ENCODE measurements around the gene USP8. TPM values are rescaled to one million over a fixed set of nuclear protein-coding genes. Genes with fewer than 3 reads are reported as not detected.
"Not testable (repeated sequence)": the region's sequence is repeated elsewhere in the genome, so short reads cannot be mapped to it uniquely, and the experiment has no call there.

USP8 gene
- total and polyA plus RNA-seq, 10 of the 15 experiments (the other 5 are each of a cell fraction or from before 2014, with no cell fraction given), result 25.2 to 51.7 (median 36.1) TPM

GRCh38 chr15:50378776-50379175 lies 45.4 kb upstream of the USP8 start:
- Histone ChIP-seq H3K4me2 (ENCODE audit: control insufficient read depth, insufficient read depth) (peak overlapping the region; percentile 88), H3K27ac (ENCODE audit: control insufficient read depth, insufficient read depth) (peak overlapping the region; percentile 78; the same call in 1 of the 2 replicates), H3K9me3 (replicated peaks; ENCODE audit: control insufficient read depth, insufficient read depth, low read length) (no peaks in the 10 kb centered on the region), H3K27me3 (replicated peaks in 1 of 2; ENCODE audit: control insufficient read depth in 2 of 2, insufficient read depth in 2 of 2, low read length in 1 of 2) (no peaks in the 10 kb centered on the region), H3K36me3 (ENCODE audit: control insufficient read depth in 2 of 2, insufficient read depth in 2 of 2, low read length in 1 of 2) (no peaks in the 10 kb centered on the region), H2AFZ (ENCODE audit: control insufficient read depth, low read depth, low read length) (no peak overlapping the region), H3K4me3 (no peak overlapping the region), H4K20me1 (ENCODE audit: control insufficient read depth, insufficient read depth) (no peaks in the 10 kb centered on the region), H3K79me2 (ENCODE audit: control insufficient read depth, insufficient read depth, low read length) (no peaks in the 10 kb centered on the region), H3K9ac (ENCODE audit: control insufficient read depth, insufficient read depth, low read length) (peak overlapping the region; percentile 13; the same call in 1 of the 2 replicates), H3K4me1 (ENCODE audit: control insufficient read depth, insufficient read depth, low read length) (peaks cover 11% of the 10 kb centered on the region)
- peak; percentile 7; the same call in 2 of the 3 replicates for ATAC-seq
- in situ Hi-C loops (cut with MboI) (no loop called here), intact Hi-C loops (cut with micrococcal nuclease; ENCODE audit: unreplicated experiment) (loop anchor here (2.0 to 5.0 kb wide), 2 partner anchors 20 to 44 kb away; partner anchors contain the start of gene USP8)
- ChIA-PET CTCF (interaction anchor here (1.1 to 2.2 kb wide), 4 partner anchors 12 to 26 kb away, joined by 3 to 6 read pairs (median 4); partner anchors contain the start of gene GABPB1), SMC1A (ENCODE audit: uncharacterized antibody, unreplicated experiment) (interaction anchor here (1.1 to 4.7 kb wide), 5 partner anchors 10 to 46 kb away, joined by 3 to 38 read pairs (median 8); partner anchors contain the start of genes GABPB1 and USP8), POLR2A (interaction anchor here (0.7 to 2.7 kb wide), 4 partner anchors 10 to 75 kb away, joined by 4 to 9 read pairs (median 4); partner anchors contain the start of genes GABPB1 and USP8), RAD21 (ENCODE audit: unreplicated experiment) (interaction anchor here (1.8 to 2.2 kb wide), 3 partner anchors 12 to 26 kb away, joined by 6 to 9 read pairs (median 7); no protein-coding TSS in a partner anchor)
- no TSS peak for BruUV-seq (replicated peaks)
- FAIRE-seq, result no peak
- TF ChIP-seq POLR2AphosphoS5 (IDR thresholded peaks at IDR 0.05; ENCODE audit: low read length) (no peak), CBFB (IDR thresholded peaks at IDR 0.05; ENCODE audit: low read depth) (no peak), RAD21 (IDR thresholded peaks at IDR 0.05; ENCODE audit: insufficient read depth, low read depth, low read length) (no peak), IRF5 (IDR thresholded peaks at IDR 0.05; ENCODE audit: borderline replicate concordance) (no peak), SMC3 (IDR thresholded peaks at IDR 0.05; ENCODE audit: borderline replicate concordance, low read length) (no peak), E2F4 (IDR thresholded peaks at IDR 0.05; ENCODE audit: low read depth, low read length) (no peak), E2F8 (IDR thresholded peaks at IDR 0.05; ENCODE audit: low read depth, partially characterized antibody) (no peak)
- no peak for DNase-seq (ENCODE audit: low read depth, low spot score)
- WGBS (ENCODE audit: insufficient coverage, insufficient replicate concordance, low lambda C conversion rate, missing lambda C conversion rate), result 100% methylated on average over 1 of the region's 1 CpG

GRCh38 chr15:50379413-50379812 lies 44.8 kb upstream of the USP8 start:
- H3K9me3 ChIP-seq (replicated peaks; ENCODE audit: control insufficient read depth, insufficient read depth, low read length); H3K36me3 ChIP-seq (ENCODE audit: control insufficient read depth in 2 of 2, insufficient read depth in 2 of 2, low read length in 1 of 2); H2AFZ ChIP-seq (ENCODE audit: control insufficient read depth, low read depth, low read length); H3K27me3 ChIP-seq (replicated peaks in 1 of 2; ENCODE audit: control insufficient read depth in 2 of 2, insufficient read depth in 2 of 2, low read length in 1 of 2); H4K20me1 ChIP-seq (ENCODE audit: control insufficient read depth, insufficient read depth); BruUV-seq (replicated peaks); H3K27ac ChIP-seq (ENCODE audit: control insufficient read depth, insufficient read depth); H3K9ac ChIP-seq (ENCODE audit: control insufficient read depth, insufficient read depth, low read length); in situ Hi-C loops (cut with MboI); DNase-seq (ENCODE audit: low read depth, low spot score); H3K79me2 ChIP-seq (ENCODE audit: control insufficient read depth, insufficient read depth, low read length); H3K4me3 ChIP-seq; ATAC-seq; FAIRE-seq; H3K4me2 ChIP-seq (ENCODE audit: control insufficient read depth, insufficient read depth): not testable (repeated sequence)
- ChIA-PET SMC1A (ENCODE audit: uncharacterized antibody, unreplicated experiment) (interaction anchor here (1.6 to 4.7 kb wide), 4 partner anchors 9 to 45 kb away, joined by 5 to 38 read pairs (median 10); partner anchors contain the start of genes GABPB1 and USP8), CTCF (interaction anchor here (0.6 to 2.2 kb wide), 5 partner anchors 12 to 68 kb away, joined by 3 to 6 read pairs (median 4); partner anchors contain the start of gene GABPB1), RAD21 (ENCODE audit: unreplicated experiment) (interaction anchor here (1.8 to 1.9 kb wide), 2 partner anchors 11 to 26 kb away, joined by 7 to 9 read pairs; no protein-coding TSS in a partner anchor), POLR2A (interaction anchor here (1.3 kb wide), 1 partner anchor 9 kb away, joined by 4 read pairs; no protein-coding TSS in a partner anchor)
- 95% methylated on average over 7 of the region's 7 CpGs for WGBS (ENCODE audit: insufficient coverage, insufficient replicate concordance, low lambda C conversion rate, missing lambda C conversion rate)
- intact Hi-C loops (cut with micrococcal nuclease; ENCODE audit: unreplicated experiment), result loop anchor here (2.0 to 5.0 kb wide), 2 partner anchors 21 to 43 kb away; partner anchors contain the start of gene USP8
- peaks cover 11% of the 10 kb centered on the region for H3K4me1 ChIP-seq (ENCODE audit: control insufficient read depth, insufficient read depth, low read length)

All from GM12878 (cell line).